Smooth muscle cell (in vitro differentiated cells): ENCODE measurements around the gene TEX264. TPM values are rescaled to one million over a fixed set of nuclear protein-coding genes. Genes with fewer than 3 reads are reported as not detected.

ENCODE experiments used
- DNase-seq: peaks from one replicate; lab custom pipeline; 2025; ENCODE audit not compliant: unreplicated experiment; lab: John Stamatoyannopoulos, UW
- H2AFZ ChIP-seq: fragments of 200-600 bp; sonication (generic); 2 replicates; pipeline ENCODE4 v1.6.0; 2016; ENCODE audit warnings: antibody characterized with exemption, low read depth, mild to moderate bottlenecking
- H3F3A ChIP-seq: fragments of 200-600 bp; sonication (generic); 2 replicates; pipeline ENCODE4 v1.6.0; 2017; ENCODE audit warnings: antibody characterized with exemption, low read depth
- H3K27ac ChIP-seq: fragments of 200-600 bp; sonication (generic); 2 replicates; pipeline ENCODE4 v1.5.1; 2016; ENCODE audit warnings: low read depth, mild to moderate bottlenecking
- H3K27me3 ChIP-seq: fragments of 200-600 bp; sonication (generic); 2 replicates; pipeline ENCODE4 v1.6.1; 2016; ENCODE audit warnings: low read depth, mild to moderate bottlenecking
- H3K36me3 ChIP-seq: fragments of 200-600 bp; sonication (generic); 2 replicates; pipeline ENCODE4 v1.5.1; 2016; ENCODE audit warnings: low read depth
- H3K4me1 ChIP-seq: fragments of 200-600 bp; sonication (generic); 2 replicates; pipeline ENCODE4 v1.5.1; 2016; ENCODE audit warnings: low read depth
- H3K4me2 ChIP-seq: fragments of 200-600 bp; sonication (generic); 2 replicates; pipeline ENCODE4 v1.6.0; 2016; ENCODE audit warnings: mild to moderate bottlenecking
- H3K4me3 ChIP-seq: fragments of 200-600 bp; sonication (generic); 2 replicates; pipeline ENCODE4 v1.5.1; 2016; ENCODE audit warnings: mild to moderate bottlenecking
- H3K79me2 ChIP-seq: fragments of 200-600 bp; sonication (generic); 2 replicates; pipeline ENCODE4 v1.6.0; 2016; ENCODE audit warnings: low read depth, mild to moderate bottlenecking
- H3K9ac ChIP-seq: fragments of 200-600 bp; sonication (generic); 2 replicates; pipeline ENCODE4 v1.6.0; 2016; ENCODE audit warnings: low read depth
- H3K9me3 ChIP-seq: fragments of 200-600 bp; sonication (generic); replicated peaks from 2 replicates; pipeline ENCODE4 v1.5.1; 2016; ENCODE audit warnings: low read depth
- H4K20me1 ChIP-seq: fragments of 200-600 bp; sonication (generic); 2 replicates; pipeline ENCODE4 v1.6.0; 2016; ENCODE audit warnings: low read depth
- CTCF ChIP-seq: fragments of 200-600 bp; sonication (generic); IDR thresholded peaks from 2 replicates; pipeline ENCODE4 v1.5.1; 2017; ENCODE audit warnings: borderline replicate concordance, mild to moderate bottlenecking, antibody characterized with exemption; ENCODE audit not compliant: insufficient read depth, poor library complexity, severe bottlenecking
- WGBS: methylation state at CpG from one replicate; pipeline ENCODE4 v1.1.7; 2016; ENCODE audit warnings: low lambda C conversion rate; 5-methylcytosine and 5-hydroxymethylcytosine counted together
- polyA plus RNA-seq: library from polyadenylated mRNA; unstranded; fragments of >200 nt; fragmentation: Nextera tagmentation; extraction: Ambion mirVana; gene quantifications from 2 replicates; pipeline ENCODE4 v1.2.1, GENCODE V29; 2016
- total RNA-seq: library from RNA; depleted of rRNA; stranded (reverse); fragments of >200 nt; gene quantifications from 2 replicates; pipeline ENCODE4 v1.2.3, GENCODE V29; 2014

TEX264 gene
- total and polyA plus RNA-seq, 2 experiments from 2014 or later = 39.8 to 41.0 TPM

- Histone ChIP-seq H3K79me2 (no peaks in the 10 kb centered on the region), H3K9me3 (no peaks in the 10 kb centered on the region), H3K9ac (no peak overlapping the region), H2AFZ (no peak overlapping the region), H3K4me2 (no peak overlapping the region), H4K20me1 (peaks cover 24% of the 10 kb centered on the region), H3K27me3 (no peaks in the 10 kb centered on the region), H3F3A (no peaks in the 10 kb centered on the region), H3K4me1 (no peaks in the 10 kb centered on the region), H3K27ac (no peak overlapping the region), H3K4me3 (no peak overlapping the region), H3K36me3 (no peaks in the 10 kb centered on the region)
- WGBS = 93% methylated on average over 5 of the region's 5 CpGs
- DNase-seq = no peak
- no peak for TF ChIP-seq CTCF
Observed at GRCh38 chr3:51691021-51691420, 20.0 kb downstream of the TEX264 start.

GRCh38 chr3:51691949-51692348, 20.9 kb downstream of the TEX264 start:
- H3K9ac ChIP-seq = no peak overlapping the region

GRCh38 chr3:51692980-51693395, 21.9 kb downstream of the TEX264 start:
- H3K9ac ChIP-seq = no peak overlapping the region

More at GRCh38 chr3:51691949-51692348, 20.9 kb downstream of the TEX264 start:
- H3K36me3 ChIP-seq = no peaks in the 10 kb centered on the region
- DNase-seq = no peak
- TF ChIP-seq CTCF = no peak
- H2AFZ ChIP-seq = no peak overlapping the region
- WGBS = 83% methylated on average over 3 of the region's 3 CpGs
- H4K20me1 ChIP-seq = peaks cover 29% of the 10 kb centered on the region
- H3K4me3 ChIP-seq = no peak overlapping the region
- no peak overlapping the region for H3K27ac ChIP-seq
- H3K79me2 ChIP-seq = no peaks in the 10 kb centered on the region
- H3K4me2 ChIP-seq = no peak overlapping the region
- H3F3A ChIP-seq = no peaks in the 10 kb centered on the region
- H3K4me1 ChIP-seq = no peaks in the 10 kb centered on the region
- no peaks in the 10 kb centered on the region for H3K27me3 ChIP-seq
- H3K9me3 ChIP-seq = no peaks in the 10 kb centered on the region

More at GRCh38 chr3:51692980-51693395, 21.9 kb downstream of the TEX264 start:
- Histone ChIP-seq H3K27me3 (no peaks in the 10 kb centered on the region), H3K27ac (no peak overlapping the region), H3K4me2 (no peak overlapping the region), H3F3A (no peaks in the 10 kb centered on the region), H3K79me2 (no peaks in the 10 kb centered on the region), H2AFZ (no peak overlapping the region), H3K9me3 (no peaks in the 10 kb centered on the region), H3K36me3 (no peaks in the 10 kb centered on the region), H3K4me3 (no peak overlapping the region), H3K4me1 (no peaks in the 10 kb centered on the region), H4K20me1 (peaks cover 38% of the 10 kb centered on the region)
- no peak for DNase-seq
- 96% methylated on average over 8 of the region's 8 CpGs for WGBS
- TF ChIP-seq CTCF = no peak
